H1 (cell line): ENCODE results near the gene CAV3. TPM values are rescaled to one million over a fixed set of nuclear protein-coding genes. Genes with fewer than 3 reads are reported as not detected.

Experiments
- JUND ChIP-seq: IDR thresholded peaks from 2 replicates; pipeline ENCODE4 v1.6.1; 2011; ENCODE audit warnings: mild to moderate bottlenecking, improper control_type of control experiment, low read length
- polyA plus RNA-seq, 7 experiments: library from polyadenylated mRNA; depleted of rRNA in 3 of 7; stranded (reverse) in 5 of 7; unstranded in 2 of 7; fragments of >200 nt in 5 of 7; fragments of 200-250 nt in 2 of 7; gene quantifications; 1 replicate in 5 of 7; 2 replicates in 1 of 7; 4 replicates in 1 of 7; pipeline versions ENCODE4 v1.2.1 to v1.2.3, GENCODE V29; 2011 to 2013; ENCODE audit warnings: missing spikeins in 2 of 7, mixed read lengths in 2 of 7
- total RNA-seq: library from RNA; stranded (reverse); fragmentation: NEBNext Ultra II Directional; extraction: Animal tissue kit (Norgen Biotek cat#: 25700); gene quantifications from 2 replicates; pipeline ENCODE4 v1.2.1, GENCODE V29; 2021
- TF ChIP-seq, protein P1 (sequence below): fragments of 300-600 bp; sonication (generic); IDR thresholded peaks from 2 replicates; pipeline ENCODE4 v1.7.1; 2012; ENCODE audit warnings: low read length, moderate library complexity, mild to moderate bottlenecking, inconsistent platforms; ENCODE audit not compliant: insufficient replicate concordance

The CAV3 gene
- total and polyA plus RNA-seq, 2 of the 8 experiments (the other 6 are each of a cell fraction or from before 2014, with no cell fraction given), result not detected

DNA sequence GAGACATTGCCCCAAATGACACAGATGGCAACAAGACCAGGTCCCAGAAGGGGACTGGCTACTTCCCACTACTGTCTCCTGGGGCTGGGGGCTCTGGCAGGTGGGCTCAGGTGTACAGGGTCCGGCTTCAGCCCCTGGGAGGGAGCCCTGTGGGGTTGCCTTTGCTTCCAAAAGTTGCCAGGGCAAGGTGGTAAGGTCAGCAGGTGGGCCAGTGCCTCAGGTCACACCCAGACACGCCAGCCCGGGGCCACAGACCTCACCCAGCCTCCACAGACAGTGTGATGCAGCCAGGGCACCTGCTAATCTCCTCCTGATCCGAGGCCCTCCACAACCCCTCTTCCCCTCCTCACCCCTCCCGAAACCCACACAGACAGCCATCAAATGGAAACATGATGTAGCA is 28.3 kb downstream of the CAV3 start (continued):
- TF ChIP-seq, protein P1, sequence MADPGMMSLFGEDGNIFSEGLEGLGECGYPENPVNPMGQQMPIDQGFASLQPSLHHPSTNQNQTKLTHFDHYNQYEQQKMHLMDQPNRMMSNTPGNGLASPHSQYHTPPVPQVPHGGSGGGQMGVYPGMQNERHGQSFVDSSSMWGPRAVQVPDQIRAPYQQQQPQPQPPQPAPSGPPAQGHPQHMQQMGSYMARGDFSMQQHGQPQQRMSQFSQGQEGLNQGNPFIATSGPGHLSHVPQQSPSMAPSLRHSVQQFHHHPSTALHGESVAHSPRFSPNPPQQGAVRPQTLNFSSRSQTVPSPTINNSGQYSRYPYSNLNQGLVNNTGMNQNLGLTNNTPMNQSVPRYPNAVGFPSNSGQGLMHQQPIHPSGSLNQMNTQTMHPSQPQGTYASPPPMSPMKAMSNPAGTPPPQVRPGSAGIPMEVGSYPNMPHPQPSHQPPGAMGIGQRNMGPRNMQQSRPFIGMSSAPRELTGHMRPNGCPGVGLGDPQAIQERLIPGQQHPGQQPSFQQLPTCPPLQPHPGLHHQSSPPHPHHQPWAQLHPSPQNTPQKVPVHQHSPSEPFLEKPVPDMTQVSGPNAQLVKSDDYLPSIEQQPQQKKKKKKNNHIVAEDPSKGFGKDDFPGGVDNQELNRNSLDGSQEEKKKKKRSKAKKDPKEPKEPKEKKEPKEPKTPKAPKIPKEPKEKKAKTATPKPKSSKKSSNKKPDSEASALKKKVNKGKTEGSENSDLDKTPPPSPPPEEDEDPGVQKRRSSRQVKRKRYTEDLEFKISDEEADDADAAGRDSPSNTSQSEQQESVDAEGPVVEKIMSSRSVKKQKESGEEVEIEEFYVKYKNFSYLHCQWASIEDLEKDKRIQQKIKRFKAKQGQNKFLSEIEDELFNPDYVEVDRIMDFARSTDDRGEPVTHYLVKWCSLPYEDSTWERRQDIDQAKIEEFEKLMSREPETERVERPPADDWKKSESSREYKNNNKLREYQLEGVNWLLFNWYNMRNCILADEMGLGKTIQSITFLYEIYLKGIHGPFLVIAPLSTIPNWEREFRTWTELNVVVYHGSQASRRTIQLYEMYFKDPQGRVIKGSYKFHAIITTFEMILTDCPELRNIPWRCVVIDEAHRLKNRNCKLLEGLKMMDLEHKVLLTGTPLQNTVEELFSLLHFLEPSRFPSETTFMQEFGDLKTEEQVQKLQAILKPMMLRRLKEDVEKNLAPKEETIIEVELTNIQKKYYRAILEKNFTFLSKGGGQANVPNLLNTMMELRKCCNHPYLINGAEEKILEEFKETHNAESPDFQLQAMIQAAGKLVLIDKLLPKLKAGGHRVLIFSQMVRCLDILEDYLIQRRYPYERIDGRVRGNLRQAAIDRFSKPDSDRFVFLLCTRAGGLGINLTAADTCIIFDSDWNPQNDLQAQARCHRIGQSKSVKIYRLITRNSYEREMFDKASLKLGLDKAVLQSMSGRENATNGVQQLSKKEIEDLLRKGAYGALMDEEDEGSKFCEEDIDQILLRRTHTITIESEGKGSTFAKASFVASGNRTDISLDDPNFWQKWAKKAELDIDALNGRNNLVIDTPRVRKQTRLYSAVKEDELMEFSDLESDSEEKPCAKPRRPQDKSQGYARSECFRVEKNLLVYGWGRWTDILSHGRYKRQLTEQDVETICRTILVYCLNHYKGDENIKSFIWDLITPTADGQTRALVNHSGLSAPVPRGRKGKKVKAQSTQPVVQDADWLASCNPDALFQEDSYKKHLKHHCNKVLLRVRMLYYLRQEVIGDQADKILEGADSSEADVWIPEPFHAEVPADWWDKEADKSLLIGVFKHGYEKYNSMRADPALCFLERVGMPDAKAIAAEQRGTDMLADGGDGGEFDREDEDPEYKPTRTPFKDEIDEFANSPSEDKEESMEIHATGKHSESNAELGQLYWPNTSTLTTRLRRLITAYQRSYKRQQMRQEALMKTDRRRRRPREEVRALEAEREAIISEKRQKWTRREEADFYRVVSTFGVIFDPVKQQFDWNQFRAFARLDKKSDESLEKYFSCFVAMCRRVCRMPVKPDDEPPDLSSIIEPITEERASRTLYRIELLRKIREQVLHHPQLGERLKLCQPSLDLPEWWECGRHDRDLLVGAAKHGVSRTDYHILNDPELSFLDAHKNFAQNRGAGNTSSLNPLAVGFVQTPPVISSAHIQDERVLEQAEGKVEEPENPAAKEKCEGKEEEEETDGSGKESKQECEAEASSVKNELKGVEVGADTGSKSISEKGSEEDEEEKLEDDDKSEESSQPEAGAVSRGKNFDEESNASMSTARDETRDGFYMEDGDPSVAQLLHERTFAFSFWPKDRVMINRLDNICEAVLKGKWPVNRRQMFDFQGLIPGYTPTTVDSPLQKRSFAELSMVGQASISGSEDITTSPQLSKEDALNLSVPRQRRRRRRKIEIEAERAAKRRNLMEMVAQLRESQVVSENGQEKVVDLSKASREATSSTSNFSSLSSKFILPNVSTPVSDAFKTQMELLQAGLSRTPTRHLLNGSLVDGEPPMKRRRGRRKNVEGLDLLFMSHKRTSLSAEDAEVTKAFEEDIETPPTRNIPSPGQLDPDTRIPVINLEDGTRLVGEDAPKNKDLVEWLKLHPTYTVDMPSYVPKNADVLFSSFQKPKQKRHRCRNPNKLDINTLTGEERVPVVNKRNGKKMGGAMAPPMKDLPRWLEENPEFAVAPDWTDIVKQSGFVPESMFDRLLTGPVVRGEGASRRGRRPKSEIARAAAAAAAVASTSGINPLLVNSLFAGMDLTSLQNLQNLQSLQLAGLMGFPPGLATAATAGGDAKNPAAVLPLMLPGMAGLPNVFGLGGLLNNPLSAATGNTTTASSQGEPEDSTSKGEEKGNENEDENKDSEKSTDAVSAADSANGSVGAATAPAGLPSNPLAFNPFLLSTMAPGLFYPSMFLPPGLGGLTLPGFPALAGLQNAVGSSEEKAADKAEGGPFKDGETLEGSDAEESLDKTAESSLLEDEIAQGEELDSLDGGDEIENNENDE, result no peak
- TF ChIP-seq JUND, result no peak
